ENCODE results near the gene UMODL1. TPM values are rescaled to one million over a fixed set of nuclear protein-coding genes. Genes with fewer than 3 reads are reported as not detected.
A peak's percentile ranks its signal among the peaks of the same experiment; 100 is the strongest.

UMODL1 gene
- total RNA-seq, 1 experiment from 2014 or later, result not detected

DNA sequence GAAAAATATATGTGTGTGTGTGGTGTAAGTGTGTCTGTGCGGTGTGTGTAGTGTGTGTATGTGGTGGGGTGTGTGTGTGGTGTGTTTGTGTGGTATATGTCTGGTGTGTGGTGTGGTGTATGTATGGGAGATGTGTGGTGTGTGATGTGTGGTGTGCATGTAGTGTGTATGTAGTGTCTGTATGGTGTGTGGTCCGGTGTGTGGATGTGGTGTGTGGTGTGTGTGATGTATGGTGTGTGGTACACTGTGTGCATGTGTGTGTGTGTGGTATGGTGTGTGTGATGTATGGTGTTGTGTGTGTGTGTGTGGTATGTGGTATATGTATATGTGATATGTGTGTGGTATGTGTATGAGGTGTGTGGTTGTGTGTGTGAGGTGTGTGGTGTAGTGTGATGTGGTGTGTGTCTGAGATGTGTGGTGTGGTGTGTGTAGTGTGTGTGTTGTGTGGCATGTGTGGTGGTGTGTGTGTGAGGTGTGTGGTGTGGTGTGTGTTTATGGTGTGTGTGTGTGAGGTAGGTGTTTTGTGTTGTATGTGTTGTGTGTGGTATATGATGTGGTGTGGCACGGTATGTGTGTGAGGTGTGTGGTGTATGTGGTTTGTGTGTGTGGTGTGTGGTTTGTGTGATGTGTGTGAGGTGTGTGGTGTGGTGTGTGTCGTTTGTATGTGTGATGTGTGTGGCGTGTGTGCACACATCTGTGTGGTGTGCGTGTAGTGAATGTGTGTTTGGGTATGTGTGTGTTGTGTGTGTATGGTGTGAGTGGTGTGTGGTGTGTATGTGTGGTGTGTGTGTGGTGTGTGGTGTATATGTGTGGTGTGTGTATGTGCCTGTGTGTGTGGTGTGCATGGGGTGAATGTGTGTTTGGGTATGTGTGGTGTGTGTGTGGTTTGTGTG is 112.5 kb downstream of the UMODL1 start:
- Histone ChIP-seq H3K9me3 (no peaks in the 10 kb centered on the region), H3K36me3 (no peaks in the 10 kb centered on the region), H3K27me3 (no peaks in the 10 kb centered on the region), H3K4me3 (no peak overlapping the region)
- no peak for DNase-seq

DNA sequence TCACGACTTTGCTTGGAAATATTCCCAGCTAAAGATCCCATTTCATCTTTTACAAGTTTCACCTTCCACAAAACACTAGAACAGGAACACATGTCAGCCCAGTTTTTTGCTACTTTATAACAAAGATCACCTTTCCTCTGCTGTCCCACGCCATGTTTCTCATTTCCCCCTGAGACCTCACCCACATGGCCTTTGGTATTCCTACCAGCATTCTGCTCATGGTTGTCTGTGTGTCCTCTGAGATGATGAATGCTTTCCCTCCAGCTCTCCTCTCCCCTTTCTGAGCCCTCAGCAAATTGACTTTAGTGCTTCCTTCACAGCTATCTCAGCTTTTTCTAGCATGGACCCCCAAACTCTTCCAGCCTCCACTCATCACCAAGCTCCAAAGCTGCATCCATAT is 115.5 kb downstream of the UMODL1 start:
- Histone ChIP-seq H3K36me3 (no peaks in the 10 kb centered on the region), H3K27me3 (no peaks in the 10 kb centered on the region), H3K4me3 (no peak overlapping the region), H3K9me3 (no peaks in the 10 kb centered on the region)
- DNase-seq, result no peak

DNA sequence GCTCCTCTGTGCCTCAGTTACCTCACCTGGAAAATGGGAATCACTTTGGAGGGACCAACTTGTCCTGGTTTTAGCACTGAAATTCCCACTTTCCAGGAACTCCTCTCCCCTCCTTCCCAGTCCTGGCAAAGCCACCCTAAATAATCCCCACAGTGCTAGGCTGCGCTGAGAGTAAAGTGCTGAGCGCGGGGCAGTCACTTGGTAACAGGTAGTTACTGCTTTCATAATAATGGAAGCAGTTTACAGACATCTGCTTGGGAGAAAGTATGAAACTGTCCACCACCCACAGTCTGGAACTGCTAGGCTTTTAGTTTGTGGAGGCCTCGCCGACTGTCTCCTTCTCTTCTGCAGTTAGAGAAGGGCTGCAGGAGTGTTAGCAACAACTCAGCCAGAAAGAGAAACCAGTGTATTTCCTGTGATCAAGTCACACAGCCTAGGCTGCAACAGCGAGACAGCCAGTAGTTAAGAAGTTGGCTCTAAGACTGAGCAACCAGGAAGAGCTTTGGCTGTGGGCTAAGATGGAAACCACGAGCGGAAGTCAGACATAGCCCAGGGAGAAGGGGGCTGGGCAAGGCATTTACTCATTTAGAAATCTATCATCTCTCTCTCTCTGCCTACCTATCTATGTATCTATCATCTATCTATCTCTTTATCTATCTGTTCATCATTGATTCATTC is 117.0 kb downstream of the UMODL1 start:
- Histone ChIP-seq H3K36me3 (no peaks in the 10 kb centered on the region), H3K4me3 (no peak overlapping the region), H3K27me3 (no peaks in the 10 kb centered on the region), H3K9me3 (no peaks in the 10 kb centered on the region)
- DNase-seq, result peak; percentile 38

DNA sequence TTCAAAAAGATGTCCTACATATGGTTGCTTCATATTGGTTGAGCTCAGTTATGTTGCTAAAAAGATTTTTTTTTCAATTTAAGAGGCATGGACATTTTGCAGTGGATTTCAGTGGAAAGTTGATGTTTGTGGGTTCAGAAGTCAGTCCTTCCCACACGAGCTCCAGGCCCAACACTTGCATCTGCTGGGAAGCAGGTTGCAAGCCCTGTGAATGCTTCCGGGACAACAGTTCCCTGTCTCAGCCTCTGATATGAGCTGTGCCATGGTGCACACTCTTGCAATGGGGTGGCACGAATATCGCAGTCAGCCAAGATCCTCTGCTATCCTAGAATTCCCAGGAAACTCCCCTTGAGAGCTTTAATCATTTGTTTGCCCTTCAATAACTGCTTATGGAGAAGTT is 117.5 kb downstream of the UMODL1 start:
- no peak for DNase-seq
- Histone ChIP-seq H3K27me3 (no peaks in the 10 kb centered on the region), H3K9me3 (no peaks in the 10 kb centered on the region), H3K4me3 (no peak overlapping the region), H3K36me3 (no peaks in the 10 kb centered on the region)

DNA sequence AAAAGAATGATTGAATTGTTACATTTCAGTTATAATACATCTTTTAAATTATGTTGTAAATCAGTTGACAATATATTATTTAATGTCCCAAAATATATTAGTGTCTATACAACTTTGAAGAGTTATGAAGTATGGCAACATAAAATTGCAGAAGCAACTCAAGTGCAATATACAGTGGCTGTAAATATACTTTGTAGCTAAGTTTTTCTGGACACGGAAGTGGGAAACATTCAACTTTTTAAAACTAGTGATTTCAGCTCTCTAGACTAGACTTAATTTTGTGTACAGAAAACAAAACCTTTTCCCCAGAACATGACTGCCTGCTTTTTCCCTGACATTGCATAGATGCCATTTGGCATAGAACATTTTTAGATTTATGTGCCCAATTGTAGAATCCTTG is 118.3 kb downstream of the UMODL1 start:
- no peak for DNase-seq
- Histone ChIP-seq H3K4me3 (no peak overlapping the region), H3K9me3 (no peaks in the 10 kb centered on the region), H3K27me3 (no peaks in the 10 kb centered on the region), H3K36me3 (no peaks in the 10 kb centered on the region)

DNA sequence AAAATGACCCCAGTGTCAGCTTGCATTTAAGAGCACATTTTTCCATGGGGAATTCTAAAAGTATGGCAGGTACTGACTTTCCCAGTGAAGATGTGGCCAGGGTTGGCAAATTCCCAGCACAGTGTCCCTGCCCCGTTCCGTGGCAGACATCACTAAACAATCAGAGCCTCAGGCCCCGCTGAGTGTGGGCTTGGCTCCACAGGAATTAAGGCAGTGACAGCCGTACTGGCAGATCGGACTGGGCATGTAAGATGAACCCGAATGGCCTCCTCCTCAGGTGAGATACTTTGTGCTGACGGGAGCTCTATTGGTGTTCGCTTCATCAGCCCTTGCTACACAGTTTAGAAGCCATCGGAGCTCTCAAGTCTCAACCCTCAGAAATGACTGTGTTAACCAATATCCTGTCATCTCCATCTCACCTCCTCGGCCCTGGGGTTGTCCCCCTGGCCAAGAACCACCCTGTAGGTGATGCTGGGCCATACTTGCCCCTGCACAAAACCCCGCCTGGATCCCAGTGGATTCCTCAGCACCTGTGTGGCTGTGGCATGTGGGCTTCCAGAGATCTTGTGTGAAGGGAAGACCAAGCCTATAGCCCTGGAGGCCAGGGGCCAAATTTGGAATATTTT is 118.9 kb downstream of the UMODL1 start:
- Histone ChIP-seq H3K27me3 (no peaks in the 10 kb centered on the region), H3K4me3 (no peak overlapping the region), H3K9me3 (no peaks in the 10 kb centered on the region), H3K36me3 (no peaks in the 10 kb centered on the region)
- DNase-seq, result no peak

DNA sequence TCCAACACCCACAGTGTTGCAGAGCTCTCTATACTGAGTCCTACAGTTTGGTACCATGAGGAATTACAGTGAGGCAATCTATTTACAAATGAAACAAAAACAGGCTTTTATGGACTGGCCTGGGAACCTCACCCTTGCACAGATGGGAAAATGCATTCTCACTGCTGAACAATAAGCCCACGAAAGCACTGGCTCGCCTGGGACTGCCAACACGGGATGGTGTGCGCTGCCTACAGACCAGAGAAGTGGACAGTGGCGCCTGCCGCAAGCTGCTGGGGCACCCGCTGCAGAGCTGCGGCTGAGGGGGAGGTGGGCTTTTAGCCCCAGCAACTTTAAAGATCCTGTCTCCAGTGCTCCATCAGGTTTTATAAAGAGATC is 119.4 kb downstream of the UMODL1 start:
- DNase-seq, result no peak
- H3K4me3 ChIP-seq, result no peak overlapping the region
- no peaks in the 10 kb centered on the region for H3K9me3 ChIP-seq

DNA sequence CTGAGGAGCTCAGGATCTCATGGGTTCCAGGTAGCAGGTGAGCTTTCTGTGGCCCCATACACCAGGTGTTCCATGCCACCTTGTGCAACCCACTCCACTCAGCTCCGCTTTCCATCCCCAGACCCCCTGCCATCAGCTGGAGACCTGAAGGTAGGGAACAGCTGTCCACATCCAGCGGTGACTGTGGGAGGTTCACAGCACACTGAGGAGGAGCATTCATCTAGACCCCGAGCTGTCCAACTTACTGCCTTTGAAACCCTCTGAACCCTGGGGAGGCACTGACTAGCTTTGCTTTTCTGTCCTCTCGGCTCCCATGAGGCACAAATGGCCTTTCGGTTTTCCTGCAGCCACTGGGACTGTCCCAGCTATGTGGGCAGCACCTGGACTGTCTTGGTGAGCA is 119.9 kb downstream of the UMODL1 start:
- H3K9me3 ChIP-seq, result no peaks in the 10 kb centered on the region
- no peaks in the 10 kb centered on the region for H3K36me3 ChIP-seq
- no peak overlapping the region for H3K4me3 ChIP-seq
- DNase-seq, result no peak
- H3K27me3 ChIP-seq, result no peaks in the 10 kb centered on the region

More for the DNA sequence above, 119.4 kb downstream of the UMODL1 start:
- Histone ChIP-seq H3K36me3 (no peaks in the 10 kb centered on the region), H3K27me3 (no peaks in the 10 kb centered on the region)

DNA sequence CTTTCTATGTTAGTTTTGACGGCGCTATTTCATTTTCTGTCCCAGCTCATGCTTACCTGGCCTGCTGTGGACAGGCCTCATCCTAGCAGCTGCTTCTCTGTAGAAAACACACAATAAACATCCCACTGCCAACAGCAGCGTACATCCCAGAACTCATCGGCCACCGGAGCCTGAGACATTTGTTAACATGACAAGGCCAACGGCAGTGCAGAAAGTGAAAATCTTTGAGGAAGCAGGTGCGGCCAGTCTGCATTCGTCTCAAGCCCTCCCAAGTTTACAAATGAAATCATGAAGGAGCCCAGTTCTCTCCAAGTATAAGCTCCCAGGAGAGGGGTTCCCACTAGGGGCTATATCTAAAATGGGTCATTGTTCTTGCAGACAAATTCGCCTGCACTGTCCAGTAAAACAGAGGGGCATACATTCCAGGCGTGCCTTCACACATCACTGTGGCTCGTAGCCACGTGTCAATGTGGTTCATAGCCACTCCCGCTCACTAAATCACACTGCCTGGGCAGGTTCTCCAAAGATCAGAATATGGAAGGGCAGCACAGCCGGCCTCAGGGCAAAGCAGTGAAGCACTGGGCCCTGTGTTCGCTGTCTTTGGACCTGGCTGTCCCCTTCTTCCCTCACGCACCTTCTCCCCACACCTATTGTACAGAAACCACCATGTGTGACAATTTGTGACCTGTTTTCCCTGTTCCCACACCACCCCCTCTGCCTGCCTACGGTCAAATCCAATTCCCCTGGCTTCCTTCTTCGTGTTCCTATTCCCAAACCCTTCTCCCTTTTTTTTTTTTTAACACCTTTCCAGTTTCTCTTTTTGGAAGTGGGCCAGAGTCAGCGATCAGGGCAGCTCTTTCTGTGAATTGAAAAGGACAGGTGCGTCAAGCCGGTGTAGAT is 120.8 kb downstream of the UMODL1 start:
- H3K4me3 ChIP-seq, result no peak overlapping the region
- no peak for DNase-seq
- no peaks in the 10 kb centered on the region for H3K9me3 ChIP-seq
- H3K27me3 ChIP-seq, result no peaks in the 10 kb centered on the region
- no peaks in the 10 kb centered on the region for H3K36me3 ChIP-seq

Other genes starting within 250 kb of the UMODL1 start
- gene PRDM15, start 192.0 kb upstream of the UMODL1 start, total RNA-seq (2014; rRNA removed; shearing (Covaris generic); ENCODE audit: low replicate concordance), result 3.3 and 7.8 TPM in 2 replicates
- gene C2CD2, start 117.3 kb upstream of the UMODL1 start, total RNA-seq (2014; rRNA removed; shearing (Covaris generic); ENCODE audit: low replicate concordance), result 9.7 and 13.8 TPM in 2 replicates
- 5.1 and 13.0 TPM in 2 replicates for gene ZBTB21, start 61.0 kb upstream of the UMODL1 start, total RNA-seq (2014; rRNA removed; shearing (Covaris generic); ENCODE audit: low replicate concordance)
- 0.82 and 1.9 TPM in 2 replicates for gene ABCG1, start 147.8 kb downstream of the UMODL1 start, total RNA-seq (2014; rRNA removed; shearing (Covaris generic); ENCODE audit: low replicate concordance)
- gene TFF3, start 244.1 kb downstream of the UMODL1 start, total RNA-seq (2014; rRNA removed; shearing (Covaris generic); ENCODE audit: low replicate concordance), result not detected in 2 replicates

Measured in MG63 (cell line).